Prostate gland (tissue), 2 donors: ENCODE data around the gene BET1.

ENCODE experiments used
- POLR2AphosphoS5 ChIP-seq: sonication (generic); formaldehyde crosslinking; IDR thresholded peaks from one replicate; pipeline ENCODE4 v1.6.1; 2017; ENCODE audit warnings: antibody characterized with exemption
- TF ChIP-seq, protein P1 (sequence below), 4 experiments: fragments of 200-600 bp in 2 of 4; fragments of 450-650 bp in 2 of 4; sonication (generic) in 2 of 4; IDR thresholded peaks; 1 replicate in 3 of 4; 2 replicates in 1 of 4; pipeline ENCODE4 v1.5.1; 2016 to 2019; ENCODE audit warnings: antibody characterized with exemption in 4 of 4, mild to moderate bottlenecking in 2 of 4, moderate library complexity in 2 of 4

DNA sequence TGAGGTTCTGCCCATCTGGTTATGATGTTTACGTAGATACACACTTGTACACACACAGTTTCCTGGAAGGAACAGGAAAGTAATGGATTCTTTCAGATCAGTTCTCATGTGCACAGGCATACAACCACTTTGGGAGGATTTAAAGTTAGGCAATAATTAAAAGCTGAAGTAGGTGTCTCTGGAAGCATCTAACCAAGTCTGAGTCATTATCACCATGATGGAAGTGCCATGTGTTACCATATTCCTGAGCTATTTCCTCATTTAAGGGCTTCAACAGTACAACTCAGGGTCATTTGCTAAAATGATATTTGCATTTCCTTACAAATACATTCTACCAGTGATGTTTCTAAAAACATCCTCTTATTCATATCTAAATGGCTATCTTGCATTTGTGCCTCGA lies 41.4 kb upstream of the BET1 start:
- TF ChIP-seq, protein P1, sequence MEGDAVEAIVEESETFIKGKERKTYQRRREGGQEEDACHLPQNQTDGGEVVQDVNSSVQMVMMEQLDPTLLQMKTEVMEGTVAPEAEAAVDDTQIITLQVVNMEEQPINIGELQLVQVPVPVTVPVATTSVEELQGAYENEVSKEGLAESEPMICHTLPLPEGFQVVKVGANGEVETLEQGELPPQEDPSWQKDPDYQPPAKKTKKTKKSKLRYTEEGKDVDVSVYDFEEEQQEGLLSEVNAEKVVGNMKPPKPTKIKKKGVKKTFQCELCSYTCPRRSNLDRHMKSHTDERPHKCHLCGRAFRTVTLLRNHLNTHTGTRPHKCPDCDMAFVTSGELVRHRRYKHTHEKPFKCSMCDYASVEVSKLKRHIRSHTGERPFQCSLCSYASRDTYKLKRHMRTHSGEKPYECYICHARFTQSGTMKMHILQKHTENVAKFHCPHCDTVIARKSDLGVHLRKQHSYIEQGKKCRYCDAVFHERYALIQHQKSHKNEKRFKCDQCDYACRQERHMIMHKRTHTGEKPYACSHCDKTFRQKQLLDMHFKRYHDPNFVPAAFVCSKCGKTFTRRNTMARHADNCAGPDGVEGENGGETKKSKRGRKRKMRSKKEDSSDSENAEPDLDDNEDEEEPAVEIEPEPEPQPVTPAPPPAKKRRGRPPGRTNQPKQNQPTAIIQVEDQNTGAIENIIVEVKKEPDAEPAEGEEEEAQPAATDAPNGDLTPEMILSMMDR (IDR thresholded peaks at IDR 0.05) = no peak
- TF ChIP-seq POLR2AphosphoS5 = no peak
